ENCODE results near the gene DPP10.
"Not testable (repeated sequence)": the region's sequence is repeated elsewhere in the genome, so short reads cannot be mapped to it uniquely, and the experiment has no call there.

The DPP10 gene

GRCh38 chr2:114495046-114495445, 52.6 kb downstream of the DPP10 start:
- ChIA-PET CTCF (interaction anchor here (0.6 kb wide), 1 partner anchor 46 kb away, joined by 3 read pairs; no protein-coding TSS in a partner anchor), POLR2A (ENCODE audit: low non-redundant PET) (no interaction called here)
- H3K27ac ChIP-seq: no peak overlapping the region
- no peak for TF ChIP-seq CTCF (conservative IDR thresholded peaks at IDR 0.05; ENCODE audit: low read depth)
- no peak for DNase-seq (ENCODE audit: low spot score)

GRCh38 chr2:114496959-114497358, 54.5 kb downstream of the DPP10 start:
- ChIA-PET POLR2A (ENCODE audit: low non-redundant PET) (no interaction called here), CTCF (no interaction called here)
- H3K27ac ChIP-seq: no peak overlapping the region
- DNase-seq (ENCODE audit: low spot score): no peak
- no peak for TF ChIP-seq CTCF (conservative IDR thresholded peaks at IDR 0.05; ENCODE audit: low read depth)

GRCh38 chr2:114499101-114499500, 56.7 kb downstream of the DPP10 start:
- no peak for TF ChIP-seq CTCF (conservative IDR thresholded peaks at IDR 0.05; ENCODE audit: low read depth)
- ChIA-PET POLR2A (ENCODE audit: low non-redundant PET) (no interaction called here), CTCF (no interaction called here)
- no peak overlapping the region for H3K27ac ChIP-seq
- no peak for DNase-seq (ENCODE audit: low spot score)

GRCh38 chr2:114507744-114508143, 65.3 kb downstream of the DPP10 start:
- ChIA-PET CTCF (interaction anchor here (0.7 kb wide), 1 partner anchor 44 kb away, joined by 3 read pairs; no protein-coding TSS in a partner anchor), POLR2A (ENCODE audit: low non-redundant PET) (no interaction called here)
- DNase-seq (ENCODE audit: low spot score): no peak
- H3K27ac ChIP-seq: no peak overlapping the region
- TF ChIP-seq CTCF (conservative IDR thresholded peaks at IDR 0.05; ENCODE audit: low read depth): no peak

- ChIA-PET POLR2A (ENCODE audit: low non-redundant PET) (no interaction called here), CTCF (no interaction called here)
- TF ChIP-seq CTCF (conservative IDR thresholded peaks at IDR 0.05; ENCODE audit: low read depth): no peak
- no peak for DNase-seq (ENCODE audit: low spot score)
- no peak overlapping the region for H3K27ac ChIP-seq
Observed at GRCh38 chr2:114515882-114516281, 73.4 kb downstream of the DPP10 start.

GRCh38 chr2:114517580-114517979, 75.1 kb downstream of the DPP10 start:
- ChIA-PET POLR2A (ENCODE audit: low non-redundant PET) (no interaction called here), CTCF (interaction anchor here (0.7 kb wide), 1 partner anchor 1439 kb away, joined by 5 read pairs; no protein-coding TSS in a partner anchor)
- no peak for TF ChIP-seq CTCF (conservative IDR thresholded peaks at IDR 0.05; ENCODE audit: low read depth)

GRCh38 chr2:114518738-114519137, 76.3 kb downstream of the DPP10 start:
- no peak overlapping the region for H3K27ac ChIP-seq
- TF ChIP-seq CTCF (conservative IDR thresholded peaks at IDR 0.05; ENCODE audit: low read depth): no peak
- POLR2A ChIA-PET (ENCODE audit: low non-redundant PET): no interaction called here
- CTCF ChIA-PET: interaction anchor here (0.6 kb wide), 1 partner anchor 333 kb away, joined by 3 read pairs; no protein-coding TSS in a partner anchor
- DNase-seq (ENCODE audit: low spot score): no peak

More at GRCh38 chr2:114517580-114517979, 75.1 kb downstream of the DPP10 start:
- no peak for DNase-seq (ENCODE audit: low spot score)
- no peak overlapping the region for H3K27ac ChIP-seq

GRCh38 chr2:114522612-114523011, 80.2 kb downstream of the DPP10 start:
- CTCF ChIA-PET: not testable (repeated sequence)

More at GRCh38 chr2:114522612-114523011, 80.2 kb downstream of the DPP10 start:
- H3K27ac ChIP-seq; POLR2A ChIA-PET (ENCODE audit: low non-redundant PET); DNase-seq (ENCODE audit: low spot score): not testable (repeated sequence)
